Colon (tissue), 2 donors: ENCODE measurements around the gene CARD16.

ENCODE experiments used
- FAIRE-seq: peaks from 2 replicates; lab custom pipeline; 2012; peaks lifted over from hg19 to GRCh38; lab: Jason Lieb, UNC
- donor health status: control.
- donor health status: control.

The CARD16 gene

DNA sequence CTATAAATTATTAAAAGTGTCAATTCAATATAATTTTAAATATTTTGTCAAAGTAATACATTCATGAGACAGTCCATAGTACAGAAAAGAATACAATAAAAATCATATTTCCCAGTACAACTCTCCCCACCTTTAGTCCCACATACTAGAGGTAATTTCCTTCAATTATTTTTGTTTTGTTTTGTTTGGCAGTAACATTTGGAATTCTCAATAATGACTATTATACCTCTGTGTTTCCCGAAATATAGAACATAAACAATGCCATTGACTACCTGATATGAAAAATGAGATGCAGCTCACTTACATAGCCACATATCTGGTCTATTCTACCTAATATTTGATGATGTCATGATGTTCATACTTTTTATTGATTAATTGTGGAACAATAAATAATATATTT lies 52.4 kb downstream of the CARD16 start:
- no peak for FAIRE-seq

DNA sequence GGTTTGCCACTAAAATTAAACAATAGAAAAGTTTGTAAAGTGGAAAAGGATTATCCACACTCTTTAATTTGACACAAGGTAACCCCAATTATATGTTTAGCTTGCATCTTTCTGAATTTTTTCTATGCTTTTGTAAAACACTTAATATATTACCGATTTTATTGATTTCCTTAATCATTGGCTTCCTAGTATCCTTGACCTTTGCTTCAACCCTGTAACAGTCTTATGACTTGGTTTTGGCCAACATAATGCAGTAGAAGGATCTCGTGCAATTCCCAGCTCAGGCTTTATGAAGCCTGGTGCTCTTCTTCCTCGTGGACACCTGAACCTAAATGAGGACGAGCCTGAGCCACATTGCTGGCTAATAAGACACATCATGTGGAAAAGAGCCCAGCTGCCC lies 53.1 kb downstream of the CARD16 start:
- no peak for FAIRE-seq
